GM19397 (cell line): ENCODE data around the gene PTRH1.

Source experiments
- ATAC-seq: cut with Tn5 transposase; IDR thresholded peaks from one replicate; pipeline ENCODE4 v1.9.1; 2021; ENCODE audit warnings: mild to moderate bottlenecking, moderate library complexity; ENCODE audit not compliant: unreplicated experiment

The PTRH1 gene

GRCh38 chr9:127698985-127699670 is 16.3 kb downstream of the PTRH1 start:
- peak; percentile 91 for ATAC-seq

- ATAC-seq, result no peak
Observed at GRCh38 chr9:127698386-127698785, 17.1 kb downstream of the PTRH1 start.

DNA sequence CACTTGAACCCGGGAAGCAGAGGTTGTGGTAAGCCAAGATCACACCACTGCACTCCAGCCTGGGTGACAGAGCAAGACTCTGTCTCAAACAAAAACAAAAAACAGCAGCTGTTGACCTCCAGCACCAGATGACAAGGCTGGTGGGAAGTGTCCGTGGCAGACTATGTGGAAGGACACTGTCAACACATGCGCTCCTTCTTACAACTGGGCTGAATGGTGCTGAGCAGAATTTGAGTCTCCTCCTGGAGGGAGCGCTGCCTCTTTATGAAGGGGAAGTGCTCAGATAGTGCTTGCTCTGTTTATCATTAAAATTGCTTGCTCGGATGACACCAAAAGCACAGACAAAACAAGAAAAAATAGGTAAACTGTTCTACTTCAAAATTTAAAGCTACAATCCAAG is 17.9 kb downstream of the PTRH1 start:
- ATAC-seq, result no peak

GRCh38 chr9:127694890-127695720 is 20.4 kb downstream of the PTRH1 start:
- no peak for ATAC-seq

GRCh38 chr9:127693697-127694096 is 21.8 kb downstream of the PTRH1 start:
- ATAC-seq, result no peak

- no peak for ATAC-seq
Observed at GRCh38 chr9:127693143-127693542, 22.3 kb downstream of the PTRH1 start.

GRCh38 chr9:127692071-127692470 is 23.4 kb downstream of the PTRH1 start:
- ATAC-seq, result no peak

GRCh38 chr9:127690735-127691134 is 24.7 kb downstream of the PTRH1 start:
- no peak for ATAC-seq

DNA sequence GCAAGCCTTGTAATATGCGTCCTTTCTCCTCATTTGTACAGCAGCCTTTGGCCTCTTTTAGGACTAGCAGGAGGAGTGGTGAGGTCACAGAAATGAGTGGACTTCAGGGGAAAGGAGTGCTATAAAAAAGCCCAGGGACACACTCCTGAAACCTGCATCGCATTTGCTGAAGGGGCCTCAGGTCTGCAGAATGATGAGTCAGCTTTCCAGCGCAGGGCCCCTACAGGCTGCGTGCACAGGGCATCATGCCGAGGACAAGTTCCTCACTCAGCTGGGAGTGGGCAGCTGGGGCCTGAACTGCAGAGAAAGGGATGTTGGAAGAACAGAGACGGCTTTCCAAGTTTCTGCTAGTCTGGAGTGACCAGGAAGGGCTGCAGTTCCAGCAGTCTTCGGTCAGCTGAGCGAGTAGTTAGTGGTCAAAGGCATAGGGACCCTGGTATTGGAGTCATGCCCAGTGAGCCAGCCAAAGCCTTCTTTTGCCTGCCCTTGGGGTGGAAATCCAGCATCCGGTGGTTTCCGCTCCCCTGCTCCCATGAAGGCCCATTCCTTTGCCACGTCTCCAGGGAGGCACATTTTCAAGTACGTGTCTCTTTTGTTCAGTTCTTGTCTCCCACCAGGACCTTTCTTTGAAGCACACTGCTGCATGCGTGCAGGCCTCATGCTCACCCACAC is 26.0 kb downstream of the PTRH1 start:
- ATAC-seq, result no peak

DNA sequence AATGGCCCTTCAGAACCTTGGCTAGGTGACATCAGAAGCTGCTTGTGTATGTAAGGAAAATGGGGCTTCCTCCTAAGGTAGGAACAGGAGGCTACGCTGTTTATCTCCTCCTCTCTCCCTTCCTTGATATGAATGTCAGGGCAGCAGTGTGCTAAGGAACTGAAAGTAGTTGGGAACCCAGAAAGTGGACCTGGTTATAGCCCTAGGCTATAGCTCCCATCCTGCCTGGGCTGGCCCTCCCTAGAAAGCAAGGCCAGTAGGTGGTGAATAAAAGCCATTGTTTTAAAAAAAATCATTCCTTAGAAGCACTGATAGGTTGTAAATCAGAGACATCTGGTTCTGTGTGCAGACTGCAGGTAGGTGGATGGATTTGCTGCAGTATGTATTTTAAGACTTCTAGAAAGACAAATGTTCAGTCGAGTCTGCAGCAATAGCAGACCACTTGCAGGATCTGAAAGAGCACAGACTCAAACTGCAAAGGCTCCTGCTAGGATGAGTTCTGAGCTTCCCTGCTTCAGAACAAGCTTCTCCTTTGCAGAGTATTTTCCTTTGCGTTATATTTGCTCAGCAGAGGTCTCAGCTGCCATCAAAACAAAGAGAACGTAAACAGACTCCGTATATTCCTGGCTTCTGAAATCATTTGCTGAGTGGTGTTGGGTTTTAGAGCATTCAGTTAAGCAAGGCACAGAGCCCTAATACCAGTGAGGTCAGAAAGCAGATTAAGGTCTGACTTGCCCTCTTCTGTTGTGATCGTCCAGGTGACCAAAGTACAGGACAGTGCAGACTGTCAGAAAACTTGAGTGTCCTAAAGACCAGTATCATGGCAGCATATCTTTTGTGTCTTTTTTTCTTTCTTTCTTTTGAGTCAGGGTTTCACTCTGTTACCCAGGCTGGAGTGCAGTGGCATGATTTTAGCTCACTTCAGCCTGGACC is 28.7 kb downstream of the PTRH1 start:
- no peak for ATAC-seq

GRCh38 chr9:127684576-127684975 is 30.9 kb downstream of the PTRH1 start:
- ATAC-seq, result no peak

DNA sequence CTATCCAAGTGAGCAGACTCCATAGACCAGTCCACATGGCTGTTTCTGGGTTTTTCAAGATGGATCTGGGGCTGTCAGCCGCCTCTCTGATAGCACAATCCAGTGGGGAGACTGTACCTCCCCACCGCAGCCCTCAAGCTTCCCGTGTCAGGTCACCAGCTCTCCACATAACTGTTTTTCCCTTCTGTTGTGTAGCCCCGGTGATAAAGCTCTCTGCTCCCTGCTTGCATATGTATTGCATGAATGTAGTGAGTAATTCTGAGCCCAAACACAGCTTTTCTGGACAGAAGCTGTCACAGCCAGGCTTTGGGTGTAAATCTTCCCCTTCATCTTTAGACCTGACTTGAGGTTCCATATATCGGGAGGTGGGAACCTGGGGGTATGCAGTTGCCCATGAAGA is 31.7 kb downstream of the PTRH1 start:
- no peak for ATAC-seq

DNA sequence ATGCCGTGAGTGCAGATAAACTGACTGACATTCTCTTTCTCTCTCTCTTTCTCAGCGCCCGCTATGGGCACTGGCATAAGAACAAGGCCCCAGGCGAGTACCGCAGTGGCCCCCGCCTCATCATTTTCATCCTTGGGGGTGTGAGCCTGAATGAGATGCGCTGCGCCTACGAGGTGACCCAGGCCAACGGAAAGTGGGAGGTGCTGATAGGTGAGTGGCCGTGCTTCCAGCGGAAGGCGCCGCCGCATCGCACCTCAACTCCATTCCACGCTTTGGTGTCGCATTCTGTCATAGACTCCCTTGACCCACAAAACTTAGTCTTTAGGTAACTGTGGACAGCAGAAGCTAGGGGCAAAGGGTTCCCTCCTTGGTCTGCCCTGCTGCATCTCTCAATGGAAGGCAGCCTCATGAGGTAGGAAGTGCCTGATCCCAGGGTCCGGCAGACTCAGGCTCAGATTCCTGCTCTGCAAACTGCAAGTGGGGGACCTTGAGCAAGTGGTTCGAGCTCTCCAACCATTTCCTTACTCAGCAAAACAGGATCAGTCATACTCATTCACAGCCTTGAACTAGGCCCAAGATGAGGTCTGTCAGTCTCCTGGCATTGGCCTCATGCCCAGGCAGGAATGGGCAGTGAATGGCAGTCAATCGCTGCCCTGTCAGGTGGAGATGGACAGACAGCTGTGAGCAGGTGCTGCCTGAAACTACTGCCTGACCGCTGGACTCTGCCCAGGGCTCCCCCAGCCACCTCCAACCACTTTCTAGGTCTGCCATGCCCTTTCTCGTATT is 32.9 kb downstream of the PTRH1 start:
- ATAC-seq, result no peak

- ATAC-seq, result no peak
Observed at GRCh38 chr9:127680846-127681245, 34.6 kb downstream of the PTRH1 start.

DNA sequence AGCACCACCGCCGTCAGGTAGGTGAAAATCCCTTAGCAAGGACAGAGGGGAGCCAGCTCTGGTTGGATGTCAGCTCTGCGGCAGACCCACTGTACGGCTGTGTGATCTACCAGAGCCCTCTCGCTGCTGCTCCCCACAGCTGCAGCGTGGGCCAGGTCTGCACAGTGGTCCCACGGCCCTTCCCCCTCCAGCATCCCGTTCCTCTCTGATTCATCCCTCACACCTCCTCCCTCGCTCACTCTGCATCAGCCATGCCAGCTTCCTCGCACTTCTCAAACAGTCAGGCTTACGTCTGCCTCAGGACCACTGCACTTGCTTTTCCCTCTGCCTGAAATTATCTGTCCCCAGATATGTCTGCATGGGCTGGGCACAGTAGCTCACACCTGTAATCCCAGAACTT is 35.2 kb downstream of the PTRH1 start:
- ATAC-seq, result no peak

- ATAC-seq, result no peak
Observed at GRCh38 chr9:127679506-127679905, 36.0 kb downstream of the PTRH1 start.

GRCh38 chr9:127676638-127677037 is 38.8 kb downstream of the PTRH1 start:
- ATAC-seq, result no peak

- no peak for ATAC-seq
Observed at GRCh38 chr9:127673234-127673633, 42.2 kb downstream of the PTRH1 start.

GRCh38 chr9:127667906-127668305 is 47.6 kb downstream of the PTRH1 start:
- ATAC-seq, result no peak
